NCI-H2107 treated with DMSO at 0.1 percent for 48 hours (cell line): Measurements from ENCODE around the gene SMARCB1.
A peak's percentile ranks its signal among the peaks of the same experiment; 100 is the strongest.

Experiments
- DNase-seq: peaks from one replicate; lab custom pipeline; 2025; ENCODE audit not compliant: unreplicated experiment; lab: John Stamatoyannopoulos, UW

SMARCB1 gene

DNA sequence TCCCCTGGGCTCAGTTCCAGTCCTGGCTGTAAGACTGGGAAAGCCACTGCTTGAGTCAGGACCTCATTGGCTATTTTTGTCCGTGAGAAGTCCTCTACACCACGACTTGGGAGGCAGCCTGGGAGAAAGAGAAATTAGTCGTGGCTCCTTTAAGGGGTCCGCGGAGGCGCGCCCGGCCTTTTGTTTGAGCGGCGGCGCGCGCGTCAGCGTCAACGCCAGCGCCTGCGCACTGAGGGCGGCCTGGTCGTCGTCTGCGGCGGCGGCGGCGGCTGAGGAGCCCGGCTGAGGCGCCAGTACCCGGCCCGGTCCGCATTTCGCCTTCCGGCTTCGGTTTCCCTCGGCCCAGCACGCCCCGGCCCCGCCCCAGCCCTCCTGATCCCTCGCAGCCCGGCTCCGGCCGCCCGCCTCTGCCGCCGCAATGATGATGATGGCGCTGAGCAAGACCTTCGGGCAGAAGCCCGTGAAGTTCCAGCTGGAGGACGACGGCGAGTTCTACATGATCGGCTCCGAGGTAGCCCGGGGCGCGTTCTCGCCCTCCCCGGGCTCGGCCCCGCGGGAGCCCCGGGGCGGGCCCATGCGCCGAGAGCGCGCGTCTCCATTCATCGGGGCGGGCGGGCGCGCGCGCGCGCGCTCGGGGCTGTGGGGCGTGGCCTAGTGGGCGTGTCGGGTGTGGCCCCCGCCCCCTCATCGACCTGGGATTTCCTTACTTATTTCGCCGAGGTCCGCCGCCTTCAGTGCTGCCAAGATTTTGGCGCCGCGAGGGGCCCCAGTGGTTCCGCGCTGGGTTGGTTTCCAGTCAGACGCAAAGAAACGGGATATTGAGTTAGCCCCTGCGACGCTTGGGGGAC is at the start of gene SMARCB1:
SMARCB1 (plus strand) TSS at position 215 of the 848 bp plus-strand sequence; CDS start at position 419, 204 bp downstream.
- peak; percentile 36 for DNase-seq

DNA sequence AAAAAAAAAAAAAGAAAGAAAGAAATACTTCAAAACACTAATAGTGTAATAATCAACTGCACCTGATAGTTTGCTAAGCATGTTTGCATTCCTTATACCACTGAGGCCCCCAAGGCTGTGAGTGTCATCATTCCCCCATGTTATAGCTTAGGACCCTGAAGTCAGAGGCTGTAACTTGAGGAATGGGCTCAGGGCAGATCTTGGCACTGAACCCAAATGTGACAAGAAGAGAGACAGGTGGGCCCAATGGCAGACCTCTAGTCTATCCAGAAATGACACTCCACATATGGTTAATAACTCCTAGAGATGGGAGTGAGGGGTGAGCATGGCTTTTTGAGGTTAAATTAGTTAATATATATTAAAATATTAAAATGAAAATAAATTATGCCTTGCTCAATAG is 49.1 kb upstream of the SMARCB1 start:
- DNase-seq: no peak

DNA sequence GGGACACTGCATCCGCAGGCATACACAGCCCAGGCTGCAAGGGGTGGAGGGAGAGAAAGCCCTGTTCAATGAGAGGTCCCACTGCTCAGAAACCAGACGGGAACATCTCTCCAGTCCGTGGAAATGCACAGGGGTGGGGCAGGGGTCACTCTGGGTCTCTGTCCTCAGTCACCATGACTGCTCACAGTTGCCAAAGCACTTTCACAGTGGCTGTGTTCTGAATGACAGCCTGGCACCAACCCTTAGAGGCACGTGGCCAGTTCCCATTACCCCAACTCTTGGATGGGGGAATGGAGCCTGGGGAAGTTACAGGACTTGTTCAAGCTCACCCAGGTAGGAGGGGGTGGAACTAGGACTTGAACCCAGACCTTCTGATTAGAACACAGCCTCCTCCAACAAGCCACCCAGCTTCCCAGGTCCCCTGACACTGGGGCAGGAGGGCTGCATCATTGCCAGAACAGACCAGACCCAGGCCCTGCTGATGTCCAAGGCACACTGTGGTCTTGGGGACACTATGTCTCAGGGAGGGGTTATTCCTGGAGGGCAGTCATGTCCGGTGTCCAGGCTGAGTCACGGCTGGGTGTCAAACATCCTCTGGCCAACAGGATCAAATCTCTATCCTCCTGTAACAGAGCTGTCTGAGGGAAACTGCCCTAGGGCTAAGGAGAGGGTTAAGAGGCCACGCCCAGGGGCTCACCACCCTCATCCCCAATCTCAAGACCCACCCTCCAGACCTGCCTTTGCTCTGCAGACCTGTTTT is 44.1 kb upstream of the SMARCB1 start:
- DNase-seq: no peak

DNA sequence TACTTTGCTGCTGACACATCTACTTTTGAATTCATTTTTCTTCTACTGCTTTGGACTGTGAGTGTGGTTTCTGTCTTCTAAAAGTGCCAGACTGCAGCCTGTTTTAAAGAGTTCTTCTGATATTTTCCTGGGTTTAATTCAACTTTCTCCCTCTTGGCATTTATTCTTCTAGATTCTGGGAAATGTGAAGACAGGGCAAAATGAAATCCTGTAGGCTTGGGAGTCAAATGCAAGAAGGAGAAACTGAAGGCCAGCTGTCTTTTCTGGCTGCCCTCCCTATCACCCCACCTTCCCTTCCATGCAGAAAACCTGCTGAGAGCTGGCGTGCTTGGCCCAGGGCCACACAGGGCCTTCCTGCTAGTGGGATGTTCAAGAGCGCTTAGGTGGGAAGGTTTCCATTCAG is 43.5 kb upstream of the SMARCB1 start:
- DNase-seq: no peak

DNA sequence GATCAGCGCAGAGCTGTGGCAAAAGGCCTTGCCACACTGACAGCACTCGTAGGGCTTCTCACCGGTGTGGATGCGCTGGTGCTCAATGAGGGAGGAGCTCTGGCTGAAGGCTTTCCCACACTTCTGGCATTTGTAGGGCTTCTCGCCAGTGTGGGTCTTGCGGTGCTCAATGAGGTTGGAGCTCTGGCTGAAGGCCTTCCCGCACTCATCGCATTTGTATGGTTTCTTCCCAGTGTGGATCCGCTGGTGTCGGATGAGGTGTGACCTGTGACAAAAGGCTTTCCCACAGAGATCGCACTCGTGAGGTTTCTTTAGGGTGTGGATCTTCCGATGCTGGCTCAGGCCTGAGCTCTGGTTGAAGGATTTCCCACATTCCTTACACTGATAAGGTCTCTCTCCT is 42.8 kb upstream of the SMARCB1 start:
- no peak for DNase-seq

DNA sequence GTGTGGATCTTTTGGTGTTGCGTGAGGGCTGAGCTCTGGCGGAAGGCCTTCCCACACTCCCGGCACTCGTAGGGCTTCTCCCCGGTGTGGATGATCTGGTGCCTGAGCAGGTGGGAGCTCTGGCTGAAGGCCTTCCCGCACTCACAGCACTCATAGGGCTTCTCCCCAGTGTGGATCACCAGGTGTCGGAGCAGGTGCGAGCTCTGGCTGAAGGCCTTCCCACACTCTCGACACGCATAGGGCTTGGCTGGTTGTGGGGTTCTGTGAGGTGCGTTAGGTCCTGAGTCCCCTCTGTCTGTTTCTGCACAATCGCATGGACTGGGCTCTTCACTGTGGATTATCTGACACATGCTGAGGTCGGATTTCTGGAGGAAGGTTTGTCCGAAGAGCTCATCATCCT is 42.3 kb upstream of the SMARCB1 start:
- no peak for DNase-seq

DNA sequence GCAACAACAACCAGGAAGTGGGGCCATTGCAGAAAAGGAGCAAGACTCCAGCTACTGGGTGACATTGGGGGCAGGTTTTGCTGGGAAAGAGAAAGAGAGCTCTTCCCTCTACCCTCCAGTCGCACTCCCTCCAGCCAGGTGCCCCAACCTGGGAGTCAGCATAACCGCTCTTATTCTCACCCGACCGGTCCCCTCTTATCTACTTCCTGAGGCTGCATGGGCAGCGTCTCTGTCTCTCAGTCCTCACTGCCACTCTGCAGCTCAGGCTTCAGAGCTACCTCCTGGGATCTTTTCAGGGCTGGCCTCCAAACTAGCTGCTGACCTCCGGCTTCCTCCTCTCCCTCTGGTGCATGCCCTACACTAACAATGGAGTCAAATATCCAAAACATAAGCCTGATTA is 41.0 kb upstream of the SMARCB1 start:
- DNase-seq: no peak

DNA sequence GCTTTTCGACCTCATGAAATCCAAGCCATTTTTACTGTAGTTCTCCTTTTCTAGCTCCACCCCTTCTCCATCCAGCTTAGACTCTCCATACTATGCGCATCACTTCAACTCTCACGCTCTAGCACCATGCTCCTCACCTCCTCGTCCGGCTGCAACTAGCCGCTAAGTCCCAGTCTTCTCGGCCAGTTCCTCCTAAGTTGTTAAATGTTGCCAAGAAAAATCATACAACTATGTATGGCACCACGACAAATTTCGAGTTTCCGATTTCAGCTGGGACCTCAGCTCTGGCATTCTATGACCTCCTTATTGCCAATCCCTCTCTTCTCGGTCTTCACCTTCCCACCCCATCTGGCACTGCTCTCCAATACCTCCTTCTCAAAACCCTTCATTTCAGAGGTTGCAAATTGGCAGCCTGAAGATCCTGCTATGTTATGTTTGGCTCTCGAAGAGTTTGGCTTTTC is 36.9 kb upstream of the SMARCB1 start:
- no peak for DNase-seq

DNA sequence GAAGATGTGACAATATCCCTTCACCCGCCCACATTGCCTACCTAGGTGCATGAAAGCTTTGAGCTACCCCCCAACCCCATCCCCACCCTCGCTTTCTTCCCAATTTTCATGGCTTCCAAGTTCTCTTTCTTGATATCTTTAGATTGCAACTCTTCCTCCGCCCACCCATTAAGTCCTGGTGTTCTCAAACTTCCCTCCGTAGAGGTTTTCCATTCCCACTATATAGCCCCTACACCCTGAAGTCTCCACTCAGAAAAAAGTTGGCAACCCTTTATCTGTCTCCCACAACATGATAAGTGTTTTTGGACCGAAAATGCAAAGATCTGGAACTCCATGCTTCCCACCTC is 36.4 kb upstream of the SMARCB1 start:
- no peak for DNase-seq

DNA sequence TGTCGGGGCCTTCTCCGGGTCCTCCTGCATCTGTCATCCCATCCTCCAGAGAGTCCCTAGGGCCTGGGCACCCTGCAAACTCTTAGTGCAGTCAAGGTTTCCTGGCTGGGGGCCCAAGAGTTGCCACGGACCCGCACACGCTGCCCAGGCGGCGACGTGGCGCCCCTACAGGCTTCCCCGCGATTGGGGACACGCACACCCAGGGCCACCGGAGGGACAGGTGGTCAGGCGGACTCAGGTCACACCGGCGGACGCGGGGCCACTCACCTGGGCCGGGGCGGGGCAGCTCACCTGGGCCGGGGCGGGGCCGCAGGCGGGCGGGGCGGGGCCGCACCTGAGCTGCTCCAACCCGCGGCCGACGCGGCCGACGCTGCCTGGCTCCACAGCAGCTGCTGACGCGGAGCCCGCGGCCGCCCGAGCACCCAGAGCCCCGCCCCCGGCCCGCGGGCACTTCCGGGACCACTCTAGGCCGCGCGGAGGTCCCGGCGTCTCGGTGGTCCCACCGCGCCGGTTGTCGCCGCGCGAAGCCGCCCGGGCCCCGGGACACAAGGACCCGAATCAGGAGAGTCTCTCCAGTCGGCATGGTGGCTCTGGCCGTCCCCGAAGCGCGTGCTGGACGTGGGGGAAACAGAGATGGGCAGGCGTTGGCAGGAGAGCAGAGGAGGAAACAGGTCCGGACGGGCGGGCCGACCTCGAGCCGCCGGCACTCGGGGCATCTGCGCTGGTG is 35.9 kb upstream of the SMARCB1 start, which contains the start of gene ZNF70:
ZNF70 (minus strand) TSS at position 399 of the 727 bp plus-strand sequence. CDS start 5,972 bp downstream, outside the sequence.
- peak; percentile 15 for DNase-seq

DNA sequence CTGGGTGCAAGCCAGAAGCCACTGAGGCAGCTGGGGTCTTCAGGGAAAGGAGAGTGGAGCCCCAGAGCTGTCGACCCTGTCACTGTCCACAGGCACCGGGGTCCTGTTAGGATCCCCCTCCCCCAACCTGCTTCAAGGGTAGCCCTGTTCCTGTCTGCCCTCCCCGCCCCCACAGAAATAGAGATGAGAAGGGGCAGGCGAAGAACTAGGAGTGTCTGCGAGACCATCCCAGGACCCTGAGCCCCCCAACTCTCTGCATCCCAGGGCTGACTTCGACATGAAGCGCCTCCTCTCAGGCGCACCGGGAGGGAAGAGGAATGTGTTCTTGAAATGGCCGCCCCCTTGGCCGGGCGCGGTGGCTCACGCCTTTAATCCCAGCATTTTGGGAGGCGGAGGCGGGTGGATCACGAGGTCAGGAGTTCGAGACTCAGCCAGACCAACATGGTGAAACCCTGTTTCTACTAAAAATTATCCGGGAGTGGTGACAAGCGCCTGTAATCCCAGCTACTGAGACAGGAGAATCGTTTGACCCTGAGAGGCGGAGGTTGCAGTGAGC is 35.2 kb upstream of the SMARCB1 start:
- no peak for DNase-seq

DNA sequence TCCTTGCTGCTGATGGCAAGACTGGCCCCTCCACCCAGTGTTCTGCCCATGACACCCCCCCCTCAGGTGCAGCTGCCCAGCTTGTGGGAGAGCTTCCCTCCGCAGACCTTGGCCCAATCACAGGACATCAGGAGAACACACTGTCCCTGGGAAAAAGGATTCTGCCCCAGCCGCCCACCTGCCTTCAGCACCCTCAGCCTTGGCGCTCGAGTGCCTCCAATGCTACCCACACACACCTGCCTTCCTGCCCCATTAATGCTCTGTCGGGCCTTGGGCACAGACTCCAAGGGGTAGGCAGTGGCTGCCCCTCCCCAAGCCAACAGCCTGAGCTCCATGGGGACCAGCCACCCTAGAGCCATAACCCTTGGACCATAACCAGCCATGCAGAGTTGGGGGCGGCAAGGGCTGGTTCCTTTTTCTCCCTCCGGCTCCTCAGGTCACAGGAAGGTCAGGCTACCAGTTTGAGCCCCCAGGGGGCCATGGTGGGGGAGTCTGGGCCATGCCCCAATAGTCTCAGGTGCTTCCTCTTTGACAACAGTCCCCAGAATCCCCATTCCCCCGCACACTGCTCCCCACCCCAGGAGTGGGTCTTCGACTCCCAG is 34.6 kb upstream of the SMARCB1 start:
- no peak for DNase-seq

DNA sequence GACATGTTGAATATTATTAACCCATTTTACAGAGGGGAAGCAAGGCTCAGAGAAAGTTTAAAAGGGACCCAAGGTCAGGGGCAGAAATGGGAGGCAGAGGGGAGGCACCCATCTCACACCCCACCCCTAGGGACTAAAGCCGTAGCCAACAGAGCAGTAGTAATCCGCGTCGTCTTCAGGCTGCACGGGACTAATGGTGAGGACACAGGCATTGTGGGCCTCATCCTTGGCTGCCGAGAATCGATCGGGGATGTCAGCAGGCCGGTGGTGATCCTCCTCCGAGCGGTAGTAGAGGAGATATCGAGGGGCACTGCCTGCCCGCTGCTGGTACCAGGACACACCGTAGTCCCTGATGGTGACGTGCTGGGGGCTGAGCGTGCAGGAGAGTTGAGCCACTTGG is 34.0 kb upstream of the SMARCB1 start:
- DNase-seq: no peak

DNA sequence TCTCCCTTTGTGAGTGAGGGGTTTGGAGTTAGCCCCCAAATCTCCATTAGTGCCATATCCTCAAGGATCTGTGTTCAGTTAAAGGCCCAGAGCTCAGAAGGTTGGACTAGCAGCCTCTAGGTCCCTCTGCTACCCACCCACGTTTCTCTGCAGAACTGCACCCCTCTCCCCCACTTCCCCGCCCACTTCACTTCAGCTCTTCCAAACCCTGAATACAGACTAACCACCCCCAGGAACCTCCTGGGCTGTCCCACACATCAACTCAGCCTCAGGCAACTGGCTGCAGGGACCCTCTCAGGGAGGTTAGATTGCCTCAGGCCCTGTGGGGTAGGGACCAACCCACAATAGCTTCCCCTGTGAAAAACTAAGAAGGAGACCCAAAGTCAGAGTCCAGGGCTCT is 33.4 kb upstream of the SMARCB1 start:
- DNase-seq: no peak

DNA sequence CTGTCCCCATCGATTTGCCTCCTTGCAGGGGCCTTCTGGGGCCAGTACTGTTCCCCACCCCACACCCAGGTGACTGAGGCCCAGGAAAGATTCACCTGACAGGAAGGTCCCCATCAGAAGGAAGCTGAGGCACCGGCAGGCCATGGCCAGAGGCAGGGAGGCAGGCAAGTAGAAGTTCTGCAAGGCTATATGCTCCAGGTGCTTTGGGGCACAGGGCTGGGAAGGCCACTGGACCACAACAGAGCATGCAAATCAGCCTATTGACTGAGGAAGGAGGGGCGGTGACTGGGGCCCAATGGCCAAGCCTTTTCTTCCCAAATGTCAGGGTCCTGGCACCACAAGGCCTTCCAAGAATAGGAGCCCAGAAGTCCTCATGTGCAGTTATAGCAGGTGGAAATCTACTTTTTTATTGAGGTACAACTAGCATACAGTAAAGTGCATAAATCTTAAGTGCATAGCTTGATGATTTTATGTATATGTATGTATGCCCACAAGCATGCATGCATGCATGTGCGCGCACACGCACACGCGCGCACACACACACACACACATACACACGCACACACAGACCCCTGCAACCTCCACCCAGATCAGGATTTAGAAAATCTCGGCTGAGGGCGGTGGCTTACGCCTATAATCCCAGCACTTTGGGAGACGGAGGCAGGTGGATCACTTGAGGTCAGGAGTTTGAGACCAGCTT is 32.4 kb upstream of the SMARCB1 start, which contains the start of gene VPREB3:
VPREB3 (minus strand) TSS at position 206 of the 700 bp plus-strand sequence; CDS start at position 144, 62 bp downstream.
- no peak for DNase-seq

DNA sequence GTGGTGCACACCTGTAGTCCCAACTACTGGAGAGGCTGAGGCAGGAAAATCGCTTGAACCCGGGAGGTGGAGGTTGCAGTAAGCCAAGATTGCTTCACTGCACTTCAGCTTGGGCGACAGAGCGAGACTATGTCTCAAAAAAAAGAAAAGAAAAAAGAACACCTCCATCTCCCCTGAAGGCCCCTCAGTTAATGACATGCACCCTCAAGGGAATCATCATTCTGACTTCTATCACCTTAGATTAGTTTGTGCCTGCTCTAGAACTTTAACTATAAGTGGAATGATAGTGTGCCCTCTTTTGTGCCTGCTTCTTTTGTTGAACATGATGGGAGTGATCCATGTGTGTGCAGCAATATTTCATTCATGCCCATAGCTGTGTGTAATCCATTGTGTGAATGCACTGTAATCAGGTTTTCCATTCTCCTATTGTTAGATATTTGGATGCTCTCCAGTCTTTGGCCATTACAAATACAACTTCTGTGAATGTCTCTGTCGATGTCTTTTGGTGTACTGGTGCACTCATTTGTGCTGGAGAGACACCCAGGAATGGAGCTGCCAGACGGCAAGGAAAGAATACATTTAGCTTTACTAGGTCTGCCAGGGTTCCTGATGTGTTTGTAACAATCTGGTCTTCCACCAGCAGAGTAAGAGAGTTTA is 31.7 kb upstream of the SMARCB1 start:
- no peak for DNase-seq

DNA sequence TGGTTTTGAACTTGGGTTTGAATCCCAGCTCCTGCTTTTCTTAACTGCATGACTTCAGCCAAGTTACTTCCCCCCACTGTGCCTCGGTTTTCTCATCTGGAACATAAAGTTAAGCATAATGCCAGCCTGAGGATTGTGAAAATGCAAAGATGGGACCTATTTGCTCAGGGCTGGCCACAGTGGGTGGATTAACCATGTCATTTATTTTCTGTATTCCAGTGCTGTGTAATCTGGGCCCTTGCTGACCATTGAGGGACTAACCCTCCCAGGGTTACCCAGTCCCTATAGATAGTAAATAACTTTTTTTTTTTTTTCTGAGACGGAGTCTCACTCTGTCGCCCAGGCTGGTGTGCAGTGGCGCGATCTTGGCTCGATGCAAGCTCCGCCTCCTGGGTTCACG is 31.1 kb upstream of the SMARCB1 start:
- no peak for DNase-seq

DNA sequence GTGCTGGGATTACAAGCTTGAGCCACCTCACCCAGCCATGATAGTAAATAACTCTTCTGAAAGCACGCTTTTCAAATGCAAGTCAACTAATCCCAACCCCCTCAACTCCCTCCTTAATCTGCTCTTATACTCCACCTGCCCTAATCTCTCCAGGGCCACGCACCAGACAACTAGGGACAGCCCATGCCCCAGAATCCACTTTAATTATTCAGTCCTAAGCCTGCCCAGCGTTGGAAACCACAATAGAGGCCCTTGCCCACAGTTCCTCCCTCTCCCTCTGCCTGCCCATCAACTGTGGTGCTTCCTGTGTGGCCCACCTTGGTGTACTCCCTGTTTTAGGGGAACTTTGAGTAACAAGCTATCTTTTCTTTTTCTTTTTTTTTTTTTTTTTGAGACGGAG is 29.9 kb upstream of the SMARCB1 start:
- no peak for DNase-seq

DNA sequence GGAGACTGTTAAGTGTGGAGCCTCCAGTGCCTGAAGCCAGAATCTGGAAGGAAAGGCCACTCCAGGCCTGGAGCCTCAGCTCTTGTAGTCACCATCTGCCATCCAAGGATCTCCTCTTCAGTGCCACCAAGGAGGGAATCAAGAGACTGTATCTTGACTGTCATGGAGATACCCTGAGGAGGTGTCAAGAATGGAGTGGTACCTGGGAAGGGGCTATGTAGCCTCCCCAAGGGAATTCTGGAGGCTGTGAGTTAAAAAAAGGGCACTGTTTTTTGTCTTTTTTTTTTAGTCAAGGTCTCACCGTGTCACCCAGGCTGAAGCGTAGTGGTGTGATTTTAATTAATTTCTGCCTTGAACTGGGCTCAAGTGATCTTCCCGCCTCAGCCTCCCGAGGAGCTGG is 27.2 kb upstream of the SMARCB1 start:
- DNase-seq: no peak

DNA sequence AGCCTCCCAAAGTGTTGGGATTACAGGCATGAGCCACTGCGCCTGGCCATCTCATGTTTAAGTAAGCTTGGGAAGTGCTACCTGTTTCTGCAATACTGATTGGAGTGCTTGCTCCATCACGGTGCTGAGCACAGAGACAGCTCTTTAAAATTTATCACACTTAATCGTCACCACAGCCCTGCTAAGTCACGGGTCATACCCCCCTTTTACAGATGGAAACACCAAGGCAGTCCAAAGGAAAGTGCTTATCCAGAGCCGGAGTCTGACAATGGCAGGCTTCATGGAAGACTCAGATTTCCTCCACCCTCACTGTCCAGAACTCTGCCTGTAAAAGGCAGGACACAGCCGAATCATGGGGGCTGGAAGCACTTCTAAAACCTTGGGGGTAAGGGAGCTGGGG is 26.7 kb upstream of the SMARCB1 start:
- no peak for DNase-seq
